HFFc6 (cell line): ENCODE data around the gene PXT1. TPM values are rescaled to one million over a fixed set of nuclear protein-coding genes. Genes with fewer than 3 reads are reported as not detected.

Source experiments
- DNase-seq: peaks from one replicate; pipeline ENCODE4 v3.0.0-alpha.2; 2018
- H3K27ac Mint-ChIP-seq: 2 replicates; pipeline ENCODE4 v1.8.0; 2020; ENCODE audit warnings: mild to moderate bottlenecking, mixed read lengths
- H3K27me3 Mint-ChIP-seq: 2 replicates; pipeline ENCODE4 v1.8.0; 2021; ENCODE audit warnings: mild to moderate bottlenecking, moderate library complexity, mixed read lengths; ENCODE audit not compliant: insufficient read depth
- H3K36me3 Mint-ChIP-seq: 2 replicates; pipeline ENCODE4 v1.8.0; 2021; ENCODE audit warnings: low read depth, mixed read lengths
- H3K4me1 Mint-ChIP-seq: 2 replicates; pipeline ENCODE4 v1.8.0; 2020; ENCODE audit warnings: low read depth, mixed read lengths
- H3K4me3 Mint-ChIP-seq: 2 replicates; pipeline ENCODE4 v1.8.0; 2020; ENCODE audit warnings: mild to moderate bottlenecking, moderate library complexity, mixed read lengths
- H3K9me3 Mint-ChIP-seq: 2 replicates; pipeline ENCODE4 v1.8.0; 2020; ENCODE audit warnings: mild to moderate bottlenecking, mixed read lengths
- total RNA-seq, 6 experiments: library from RNA; stranded (reverse); fragmentation: NEBNext Ultra II Directional; extraction: Animal tissue kit (Norgen Biotek cat#: 25700); gene quantifications; 2 replicates in 1 of 6; 3 replicates in 5 of 6; pipeline ENCODE4 v1.2.3, GENCODE V29; 2021
- TF ChIP-seq, protein P1 (sequence below): fragments of 200-600 bp; sonication (generic); IDR thresholded peaks from 2 replicates; pipeline ENCODE4 v1.5.0; 2021; ENCODE audit warnings: antibody characterized with exemption, mild to moderate bottlenecking

PXT1 gene
- total RNA-seq, 6 experiments from 2014 or later: 0.09 to 0.12 (median 0.09) TPM; not detected in 3

DNA sequence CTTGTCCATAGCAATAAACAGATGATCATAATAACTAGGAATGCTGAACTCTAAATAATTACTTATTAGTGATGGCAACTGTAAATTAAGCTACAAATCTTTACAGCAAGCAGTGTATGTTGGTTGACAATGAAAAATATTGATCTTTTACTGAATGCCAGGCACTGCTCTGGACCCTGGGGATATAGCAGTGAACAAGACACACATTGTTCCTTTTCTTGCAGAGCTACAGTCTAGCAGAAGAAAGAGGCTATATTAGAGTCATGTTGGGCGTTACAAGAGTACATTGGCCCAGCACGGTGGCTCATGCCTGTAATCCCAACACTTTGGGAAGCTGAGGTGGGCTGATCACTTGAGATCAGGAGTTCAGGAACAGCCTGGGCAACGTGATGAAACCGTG, 11.5 kb downstream of the PXT1 start:
- Mint-ChIP-seq H3K27ac (peak overlapping the region; percentile 85; the same call in 1 of the 2 replicates), H3K27me3 (no peaks in the 10 kb centered on the region), H3K4me1 (peaks cover 60% of the 10 kb centered on the region), H3K4me3 (peak overlapping the region; percentile 7; the same call in 1 of the 2 replicates), H3K36me3 (peaks cover 6% of the 10 kb centered on the region), H3K9me3 (peaks cover 6% of the 10 kb centered on the region; the same call in 1 of the 2 replicates)
- TF ChIP-seq, protein P1, sequence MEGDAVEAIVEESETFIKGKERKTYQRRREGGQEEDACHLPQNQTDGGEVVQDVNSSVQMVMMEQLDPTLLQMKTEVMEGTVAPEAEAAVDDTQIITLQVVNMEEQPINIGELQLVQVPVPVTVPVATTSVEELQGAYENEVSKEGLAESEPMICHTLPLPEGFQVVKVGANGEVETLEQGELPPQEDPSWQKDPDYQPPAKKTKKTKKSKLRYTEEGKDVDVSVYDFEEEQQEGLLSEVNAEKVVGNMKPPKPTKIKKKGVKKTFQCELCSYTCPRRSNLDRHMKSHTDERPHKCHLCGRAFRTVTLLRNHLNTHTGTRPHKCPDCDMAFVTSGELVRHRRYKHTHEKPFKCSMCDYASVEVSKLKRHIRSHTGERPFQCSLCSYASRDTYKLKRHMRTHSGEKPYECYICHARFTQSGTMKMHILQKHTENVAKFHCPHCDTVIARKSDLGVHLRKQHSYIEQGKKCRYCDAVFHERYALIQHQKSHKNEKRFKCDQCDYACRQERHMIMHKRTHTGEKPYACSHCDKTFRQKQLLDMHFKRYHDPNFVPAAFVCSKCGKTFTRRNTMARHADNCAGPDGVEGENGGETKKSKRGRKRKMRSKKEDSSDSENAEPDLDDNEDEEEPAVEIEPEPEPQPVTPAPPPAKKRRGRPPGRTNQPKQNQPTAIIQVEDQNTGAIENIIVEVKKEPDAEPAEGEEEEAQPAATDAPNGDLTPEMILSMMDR: no peak
- DNase-seq: no peak

DNA sequence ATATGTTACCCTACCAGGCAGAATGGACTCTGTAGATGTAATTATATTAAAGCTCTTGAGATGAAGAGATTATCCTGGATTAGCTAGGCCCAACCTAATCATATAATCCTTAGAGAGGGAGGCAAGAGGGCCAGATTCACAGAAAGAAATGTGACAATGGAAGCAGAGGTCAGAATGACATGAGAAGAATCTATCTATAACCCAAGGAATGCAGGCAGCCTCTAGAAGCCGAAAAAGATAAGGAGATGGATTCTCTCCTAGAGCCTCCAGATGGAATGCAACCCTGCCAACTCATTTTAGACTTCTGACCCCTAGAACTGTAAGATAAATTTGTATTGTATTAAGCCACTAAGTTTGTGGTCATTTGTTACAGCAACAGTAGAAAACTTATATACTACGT, 12.3 kb downstream of the PXT1 start:
- TF ChIP-seq, protein P1: no peak
- peaks cover 6% of the 10 kb centered on the region; the same call in 1 of the 2 replicates for H3K9me3 Mint-ChIP-seq
- no peak overlapping the region; the same call in 1 of the 2 replicates for H3K4me3 Mint-ChIP-seq
- H3K27ac Mint-ChIP-seq: peak overlapping the region; percentile 78
- H3K4me1 Mint-ChIP-seq: peaks cover 51% of the 10 kb centered on the region
- no peak for DNase-seq
- no peaks in the 10 kb centered on the region for H3K27me3 Mint-ChIP-seq
- H3K36me3 Mint-ChIP-seq: peaks cover 6% of the 10 kb centered on the region

- Mint-ChIP-seq H3K4me3 (no peak overlapping the region), H3K36me3 (peaks cover 6% of the 10 kb centered on the region), H3K4me1 (peaks cover 51% of the 10 kb centered on the region), H3K9me3 (peaks cover 6% of the 10 kb centered on the region; the same call in 1 of the 2 replicates), H3K27ac (no peak overlapping the region), H3K27me3 (no peaks in the 10 kb centered on the region)
- TF ChIP-seq, protein P1: peak; percentile 52
- no peak for DNase-seq
Observed at GRCh38 chr6:36428911-36429310, 13.7 kb downstream of the PXT1 start.

DNA sequence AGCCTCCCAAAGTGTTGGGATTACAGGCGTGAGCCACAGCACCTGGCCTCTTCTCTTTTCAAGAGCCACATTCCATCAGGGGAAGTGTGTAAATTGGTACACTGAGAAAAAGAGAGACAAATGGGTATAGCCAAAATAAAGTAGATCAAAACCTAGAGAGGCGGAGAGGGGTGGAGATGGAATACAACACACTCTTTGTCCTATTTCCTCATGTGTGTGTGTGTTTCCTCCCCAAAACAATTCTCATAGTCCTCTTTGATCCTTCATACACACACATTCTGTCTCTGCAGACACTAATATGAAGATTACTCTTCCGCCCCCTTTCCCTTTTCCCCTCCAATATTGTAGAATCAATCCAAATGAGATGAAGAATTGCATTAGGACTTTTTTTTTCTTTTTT, 16.0 kb downstream of the PXT1 start:
- Mint-ChIP-seq H3K27ac (no peak overlapping the region), H3K27me3 (no peaks in the 10 kb centered on the region), H3K4me3 (no peak overlapping the region), H3K9me3 (no peaks in the 10 kb centered on the region), H3K4me1 (peaks cover 48% of the 10 kb centered on the region), H3K36me3 (no peaks in the 10 kb centered on the region)
- TF ChIP-seq, protein P1: no peak
- DNase-seq: no peak

GRCh38 chr6:36423101-36423824, 19.4 kb downstream of the PXT1 start:
- H3K36me3 Mint-ChIP-seq: no peaks in the 10 kb centered on the region
- TF ChIP-seq, protein P1: peak; percentile 81
- no peaks in the 10 kb centered on the region for H3K9me3 Mint-ChIP-seq
- peak overlapping the region; percentile 84 for H3K4me3 Mint-ChIP-seq
- H3K4me1 Mint-ChIP-seq: peaks cover 30% of the 10 kb centered on the region
- no peaks in the 10 kb centered on the region for H3K27me3 Mint-ChIP-seq
- peak overlapping the region; percentile 77 for H3K27ac Mint-ChIP-seq
- DNase-seq: peak; percentile 98
